HepG2 (cell line): ENCODE measurements around the gene INHBE. TPM values are rescaled to one million over a fixed set of nuclear protein-coding genes. Genes with fewer than 3 reads are reported as not detected.

ENCODE experiments used
- ARID2 ChIP-seq: sonication (generic); formaldehyde crosslinking; IDR thresholded peaks from 2 replicates; pipeline ENCODE4 v1.8.1; 2022; ENCODE audit warnings: mild to moderate bottlenecking, missing genetic modification reagents, borderline replicate concordance
- ARNT2 ChIP-seq: sonication (generic); formaldehyde crosslinking; IDR thresholded peaks from 2 replicates; pipeline ENCODE4 v1.8.0; 2022; ENCODE audit warnings: mild to moderate bottlenecking, low read depth, missing genetic modification reagents, moderate library complexity
- CREB3 ChIP-seq: sonication (generic); formaldehyde crosslinking; IDR thresholded peaks from 2 replicates; pipeline ENCODE4 v1.5.0; 2020; ENCODE audit warnings: missing genetic modification reagents
- GATAD1 ChIP-seq: IDR thresholded peaks from 2 replicates; pipeline ENCODE4 v1.6.1; 2016; ENCODE audit warnings: missing genetic modification reagents, missing compliant biosample characterization
- HMGA1 ChIP-seq: sonication (generic); formaldehyde crosslinking; conservative IDR thresholded peaks from 2 replicates; pipeline ENCODE4 v1.4.0; 2020; ENCODE audit warnings: missing genetic modification reagents
- HOXA3 ChIP-seq: sonication (generic); formaldehyde crosslinking; IDR thresholded peaks from 2 replicates; pipeline ENCODE4 v1.5.0; 2020; ENCODE audit warnings: missing genetic modification reagents
- JUNB ChIP-seq: sonication (generic); formaldehyde crosslinking; IDR thresholded peaks from 2 replicates; pipeline ENCODE4 v1.8.0; 2022; ENCODE audit warnings: missing genetic modification reagents, mild to moderate bottlenecking, borderline replicate concordance
- SOX5 ChIP-seq: IDR thresholded peaks from 2 replicates; pipeline ENCODE4 v1.6.1; 2016; ENCODE audit warnings: borderline replicate concordance
- XBP1 ChIP-seq: sonication (generic); formaldehyde crosslinking; IDR thresholded peaks from 2 replicates; pipeline ENCODE4 v1.5.0; 2020; ENCODE audit warnings: missing genetic modification reagents
- ZFYVE20 ChIP-seq: sonication (generic); formaldehyde crosslinking; IDR thresholded peaks from 2 replicates; pipeline ENCODE4 v1.8.0; 2023; ENCODE audit warnings: low read depth, mild to moderate bottlenecking, moderate library complexity, missing genetic modification reagents, borderline replicate concordance
- ZNF292 ChIP-seq: sonication (generic); formaldehyde crosslinking; IDR thresholded peaks from 2 replicates; pipeline ENCODE4 v1.8.1; 2022; ENCODE audit warnings: mild to moderate bottlenecking, low read depth, missing genetic modification reagents, borderline replicate concordance
- ZNF383 ChIP-seq: sonication (generic); formaldehyde crosslinking; IDR thresholded peaks from 2 replicates; pipeline ENCODE4 v1.4.0; 2020; ENCODE audit warnings: missing genetic modification reagents, mild to moderate bottlenecking, borderline replicate concordance
- ZXDC ChIP-seq: sonication (generic); formaldehyde crosslinking; IDR thresholded peaks from 2 replicates; pipeline ENCODE4 v1.5.0; 2020; ENCODE audit warnings: mild to moderate bottlenecking, missing genetic modification reagents
- polyA plus RNA-seq, 8 experiments: library from polyadenylated mRNA; depleted of rRNA in 3 of 8; stranded (reverse) in 7 of 8; unstranded in 1 of 8; fragments of >200 nt; fragmentation: Illumina TruSeq in 4 of 8; extraction: Trizol in 4 of 8; gene quantifications; 2 replicates each; pipeline versions ENCODE4 v1.2.1 to v1.2.3, GENCODE V29; 2011 to 2016; ENCODE audit warnings: low read depth in 4 of 8, missing spikeins in 1 of 8, mixed read lengths in 1 of 8; ENCODE audit not compliant: insufficient read depth in 1 of 8
- total RNA-seq, 5 experiments: library from RNA; depleted of rRNA; stranded (reverse); fragments of >200 nt; fragmentation: Illumina TruSeq; extraction: Trizol; gene quantifications; 2 replicates each; pipeline ENCODE4 v1.2.3, GENCODE V29; 2016; ENCODE audit warnings: low read depth in 1 of 5
- TF ChIP-seq, protein P1 (sequence below): sonication (generic); formaldehyde crosslinking; IDR thresholded peaks from 2 replicates; pipeline ENCODE4 v1.4.0; 2020; ENCODE audit warnings: missing genetic modification reagents
- TF ChIP-seq, protein P2 (sequence below): sonication (generic); formaldehyde crosslinking; IDR thresholded peaks from 2 replicates; pipeline ENCODE4 v1.4.0; 2020; ENCODE audit warnings: mild to moderate bottlenecking, missing genetic modification reagents
- TF ChIP-seq, protein P3 (sequence below): sonication (generic); formaldehyde crosslinking; IDR thresholded peaks from 2 replicates; pipeline ENCODE4 v1.5.0; 2020; ENCODE audit warnings: mild to moderate bottlenecking, missing genetic modification reagents, borderline replicate concordance
- TF ChIP-seq, protein P4 (sequence below): sonication (generic); formaldehyde crosslinking; IDR thresholded peaks from 2 replicates; pipeline ENCODE4 v1.5.1; 2020; ENCODE audit warnings: missing genetic modification reagents, mild to moderate bottlenecking, borderline replicate concordance

Gene INHBE
- total and polyA plus RNA-seq, 2 of the 13 experiments (the other 11 are each of a cell fraction or from before 2014, with no cell fraction given) = 17.0 to 32.0 TPM

GRCh38 chr12:57487597-57488401 lies 32.7 kb downstream of the INHBE start, which contains the start of gene MARS1 (continued):
- TF ChIP-seq SOX5 = no peak
- TF ChIP-seq, protein P1, sequence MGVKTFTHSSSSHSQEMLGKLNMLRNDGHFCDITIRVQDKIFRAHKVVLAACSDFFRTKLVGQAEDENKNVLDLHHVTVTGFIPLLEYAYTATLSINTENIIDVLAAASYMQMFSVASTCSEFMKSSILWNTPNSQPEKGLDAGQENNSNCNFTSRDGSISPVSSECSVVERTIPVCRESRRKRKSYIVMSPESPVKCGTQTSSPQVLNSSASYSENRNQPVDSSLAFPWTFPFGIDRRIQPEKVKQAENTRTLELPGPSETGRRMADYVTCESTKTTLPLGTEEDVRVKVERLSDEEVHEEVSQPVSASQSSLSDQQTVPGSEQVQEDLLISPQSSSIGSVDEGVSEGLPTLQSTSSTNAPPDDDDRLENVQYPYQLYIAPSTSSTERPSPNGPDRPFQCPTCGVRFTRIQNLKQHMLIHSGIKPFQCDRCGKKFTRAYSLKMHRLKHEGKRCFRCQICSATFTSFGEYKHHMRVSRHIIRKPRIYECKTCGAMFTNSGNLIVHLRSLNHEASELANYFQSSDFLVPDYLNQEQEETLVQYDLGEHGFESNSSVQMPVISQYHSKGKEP (CRISPR knock-in tag) = no peak
- TF ChIP-seq JUNB (CRISPR knock-in tag) = no peak
- TF ChIP-seq CREB3 (CRISPR knock-in tag) = no peak
- TF ChIP-seq ZXDC (CRISPR knock-in tag) = no peak
- peak; percentile 92 for TF ChIP-seq GATAD1 (CRISPR knock-in tag)
- no peak for TF ChIP-seq ZNF383 (CRISPR knock-in tag)
- peak; percentile 83 for TF ChIP-seq HOXA3 (CRISPR knock-in tag)
- TF ChIP-seq, protein P2, sequence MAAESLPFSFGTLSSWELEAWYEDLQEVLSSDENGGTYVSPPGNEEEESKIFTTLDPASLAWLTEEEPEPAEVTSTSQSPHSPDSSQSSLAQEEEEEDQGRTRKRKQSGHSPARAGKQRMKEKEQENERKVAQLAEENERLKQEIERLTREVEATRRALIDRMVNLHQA (CRISPR knock-in tag) = no peak
- no peak for TF ChIP-seq ZFYVE20 (CRISPR knock-in tag)
- no peak for TF ChIP-seq ARNT2 (CRISPR knock-in tag)
- TF ChIP-seq ARID2 = no peak
- TF ChIP-seq HMGA1 (CRISPR knock-in tag) = no peak
- TF ChIP-seq, protein P3, sequence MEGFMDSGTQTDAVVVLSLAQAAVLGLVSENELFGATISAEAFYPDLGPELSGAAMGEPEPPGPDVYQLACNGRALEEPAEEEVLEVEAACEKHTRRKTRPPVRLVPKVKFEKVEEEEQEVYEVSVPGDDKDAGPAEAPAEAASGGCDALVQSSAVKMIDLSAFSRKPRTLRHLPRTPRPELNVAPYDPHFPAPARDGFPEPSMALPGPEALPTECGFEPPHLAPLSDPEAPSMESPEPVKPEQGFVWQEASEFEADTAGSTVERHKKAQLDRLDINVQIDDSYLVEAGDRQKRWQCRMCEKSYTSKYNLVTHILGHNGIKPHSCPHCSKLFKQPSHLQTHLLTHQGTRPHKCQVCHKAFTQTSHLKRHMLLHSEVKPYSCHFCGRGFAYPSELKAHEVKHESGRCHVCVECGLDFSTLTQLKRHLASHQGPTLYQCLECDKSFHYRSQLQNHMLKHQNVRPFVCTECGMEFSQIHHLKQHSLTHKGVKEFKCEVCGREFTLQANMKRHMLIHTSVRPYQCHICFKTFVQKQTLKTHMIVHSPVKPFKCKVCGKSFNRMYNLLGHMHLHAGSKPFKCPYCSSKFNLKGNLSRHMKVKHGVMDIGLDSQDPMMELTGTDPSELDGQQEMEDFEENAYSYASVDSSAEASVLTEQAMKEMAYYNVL (CRISPR knock-in tag) = 0 out of 2 replicates have a peak, but pooled peaks have one; percentile 7
- TF ChIP-seq, protein P4, sequence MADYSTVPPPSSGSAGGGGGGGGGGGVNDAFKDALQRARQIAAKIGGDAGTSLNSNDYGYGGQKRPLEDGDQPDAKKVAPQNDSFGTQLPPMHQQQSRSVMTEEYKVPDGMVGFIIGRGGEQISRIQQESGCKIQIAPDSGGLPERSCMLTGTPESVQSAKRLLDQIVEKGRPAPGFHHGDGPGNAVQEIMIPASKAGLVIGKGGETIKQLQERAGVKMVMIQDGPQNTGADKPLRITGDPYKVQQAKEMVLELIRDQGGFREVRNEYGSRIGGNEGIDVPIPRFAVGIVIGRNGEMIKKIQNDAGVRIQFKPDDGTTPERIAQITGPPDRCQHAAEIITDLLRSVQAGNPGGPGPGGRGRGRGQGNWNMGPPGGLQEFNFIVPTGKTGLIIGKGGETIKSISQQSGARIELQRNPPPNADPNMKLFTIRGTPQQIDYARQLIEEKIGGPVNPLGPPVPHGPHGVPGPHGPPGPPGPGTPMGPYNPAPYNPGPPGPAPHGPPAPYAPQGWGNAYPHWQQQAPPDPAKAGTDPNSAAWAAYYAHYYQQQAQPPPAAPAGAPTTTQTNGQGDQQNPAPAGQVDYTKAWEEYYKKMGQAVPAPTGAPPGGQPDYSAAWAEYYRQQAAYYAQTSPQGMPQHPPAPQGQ (CRISPR knock-in tag) = no peak
- no peak for TF ChIP-seq ZNF292 (CRISPR knock-in tag)
- no peak for TF ChIP-seq XBP1 (CRISPR knock-in tag)
